ENCODE results near the gene RNF126.

- TF ChIP-seq CTCF (conservative IDR thresholded peaks at IDR 0.05; ENCODE audit: low read depth, low read length) = no peak
- no peak for TF ChIP-seq EZH2 (IDR thresholded peaks at IDR 0.05; ENCODE audit: borderline replicate concordance, low read depth, low read length, poor library complexity, severe bottlenecking)
Measured at GRCh38 chr19:640606-641189, 22.3 kb downstream of the RNF126 start.

All from A673 (cell line).